Stimulated activated CD4-positive, alpha-beta T cell treated with anti-CD3 and anti-CD28 coated beads, Interleukin-15, amount 100 ng/mL, for 1 hour (primary cell): Measurements from ENCODE around the gene MRPL52.
A peak's percentile ranks its signal among the peaks of the same experiment; 100 is the strongest.
"Not testable (repeated sequence)": the region's sequence is repeated elsewhere in the genome, so short reads cannot be mapped to it uniquely, and the experiment has no call there.

Source experiments
- DNase-seq, 2 donors: peaks; one replicate each; pipeline ENCODE4 v3.0.0-alpha.2; 2020; ENCODE audit warnings: low read depth in 1 of 2, low spot score in 1 of 2

Gene MRPL52

GRCh38 chr14:22829661-22830442, at the start of gene MRPL52:
MRPL52 (plus strand) TSS chr14:22829887; CDS start chr14:22829913, 26 bp downstream.
- DNase-seq, result peak; percentile 76 to 84

DNA sequence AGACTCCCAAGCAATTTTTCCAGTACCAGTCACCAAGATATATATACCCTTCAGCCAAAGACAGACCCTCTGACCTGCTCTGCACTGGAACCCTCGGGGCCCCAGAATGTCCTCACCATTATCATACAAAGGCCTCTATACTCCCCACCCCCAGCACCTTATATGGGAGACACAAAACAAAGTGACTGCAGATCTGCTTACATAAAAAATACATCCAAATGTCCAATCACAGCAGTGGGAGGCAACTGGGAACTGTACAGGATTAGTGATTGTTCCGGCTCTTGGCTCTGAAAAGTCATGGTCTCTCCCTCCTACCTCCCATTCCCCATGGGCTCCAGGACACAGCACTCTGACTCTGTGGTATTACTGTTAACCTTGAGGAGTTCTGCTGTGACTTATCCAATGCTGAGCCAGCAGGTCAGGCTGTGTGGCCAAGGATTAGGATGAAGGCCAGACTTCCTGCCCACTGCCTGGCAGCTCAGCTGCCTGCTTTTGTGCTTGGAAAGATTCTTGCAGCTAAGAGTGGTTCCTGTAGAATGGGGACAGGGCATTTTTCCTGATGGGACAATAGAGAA, 49.5 kb upstream of the MRPL52 start:
- no peak for DNase-seq

- DNase-seq, result no peak
Observed at GRCh38 chr14:22780941-22781300, 48.8 kb upstream of the MRPL52 start.

DNA sequence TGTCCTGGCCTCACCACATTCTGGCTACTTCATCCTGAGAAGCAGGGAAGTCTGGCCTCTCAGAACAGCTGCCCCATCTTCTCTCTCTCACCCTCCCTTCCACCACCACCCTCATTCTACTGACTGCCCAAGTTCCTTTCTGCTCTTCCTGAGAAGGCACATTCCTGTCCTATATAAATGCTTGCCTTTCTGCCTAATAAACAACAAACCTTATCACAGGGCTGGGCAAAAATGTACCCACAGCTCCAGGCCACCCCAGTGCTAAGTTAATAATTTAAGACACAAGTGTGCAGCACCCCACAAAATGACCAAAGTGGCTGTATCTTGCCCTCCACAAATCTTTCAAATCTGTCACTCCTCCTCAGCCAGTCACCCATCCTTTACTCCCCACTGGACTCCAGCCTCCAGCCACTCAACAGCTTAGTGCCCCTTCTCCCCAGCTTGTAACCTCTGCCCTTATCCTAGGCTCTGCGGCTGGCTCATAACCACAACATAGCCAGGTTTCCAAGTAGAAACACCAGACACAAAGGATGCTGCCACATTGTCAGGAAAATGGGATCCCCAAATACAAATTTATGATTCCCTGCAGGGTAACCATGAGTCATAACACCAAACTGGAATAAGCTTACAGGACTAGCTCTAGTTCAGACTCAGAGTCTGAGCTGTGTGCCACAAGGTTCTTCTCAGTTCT, 48.2 kb upstream of the MRPL52 start:
- no peak for DNase-seq

- no peak for DNase-seq
Observed at GRCh38 chr14:22786685-22787084, 43.0 kb upstream of the MRPL52 start.

- no peak for DNase-seq
Observed at GRCh38 chr14:22791301-22791700, 38.4 kb upstream of the MRPL52 start.

GRCh38 chr14:22792158-22792557, 37.5 kb upstream of the MRPL52 start:
- no peak for DNase-seq

DNA sequence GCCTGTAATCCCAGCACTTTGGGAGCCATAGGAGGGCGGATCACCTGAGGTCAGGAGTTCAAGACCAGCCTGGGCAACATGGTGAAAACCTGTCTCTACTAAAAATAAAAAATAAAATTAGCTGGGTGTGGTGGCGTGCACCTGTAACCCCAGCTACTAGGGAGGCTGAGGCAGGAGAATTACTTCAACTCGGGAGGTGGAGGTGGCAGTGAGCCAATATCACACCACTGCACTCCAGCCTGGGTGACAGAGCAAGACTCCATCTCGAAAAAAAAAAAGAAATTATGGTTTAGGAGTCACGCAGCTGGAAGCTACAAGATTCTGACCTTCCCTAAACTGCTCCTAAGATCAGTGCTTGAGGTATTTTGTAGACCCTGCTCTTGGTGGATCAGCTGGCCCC, 36.1 kb upstream of the MRPL52 start:
- not testable (repeated sequence) for DNase-seq

- DNase-seq, result no peak
Observed at GRCh38 chr14:22793976-22794375, 35.7 kb upstream of the MRPL52 start.

- DNase-seq, result no peak
Observed at GRCh38 chr14:22794551-22794951, 35.1 kb upstream of the MRPL52 start.

DNA sequence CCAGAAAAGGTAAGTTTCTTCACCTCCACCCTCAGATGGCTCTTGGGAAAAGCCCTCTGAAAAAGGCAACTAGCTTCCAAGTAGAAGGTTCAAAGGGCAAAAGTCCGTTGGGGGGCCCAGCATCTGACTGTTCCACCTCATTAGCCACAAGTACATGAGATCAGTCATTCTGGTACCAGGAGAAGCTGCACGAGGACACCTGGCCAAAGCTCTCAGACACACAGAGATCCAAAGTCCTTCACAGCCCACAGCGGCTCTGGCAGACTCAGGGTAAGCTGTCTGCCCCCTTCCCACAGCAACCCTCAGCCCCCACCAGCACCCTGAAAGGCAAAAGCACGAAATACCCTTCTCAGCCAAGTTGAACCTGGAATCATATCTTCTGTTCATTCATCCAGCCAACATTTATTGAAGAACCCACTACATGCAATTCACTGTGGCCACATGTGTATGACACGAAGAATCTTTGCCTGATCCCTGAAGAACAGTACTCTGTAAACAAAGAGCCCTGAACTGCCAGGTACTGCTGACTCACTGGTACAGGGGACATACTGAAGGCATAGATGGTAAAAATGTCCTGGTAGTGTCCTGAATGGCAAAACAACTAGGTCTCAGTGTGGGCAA, 33.5 kb upstream of the MRPL52 start:
- DNase-seq, result no peak

- DNase-seq, result no peak
Observed at GRCh38 chr14:22797017-22797917, 32.4 kb upstream of the MRPL52 start.

- DNase-seq, result no peak
Observed at GRCh38 chr14:22798528-22798927, 31.2 kb upstream of the MRPL52 start.

- no peak for DNase-seq
Observed at GRCh38 chr14:22800346-22800745, 29.3 kb upstream of the MRPL52 start.

- no peak for DNase-seq
Observed at GRCh38 chr14:22801716-22802115, 28.0 kb upstream of the MRPL52 start.

GRCh38 chr14:22802860-22803686, 26.6 kb upstream of the MRPL52 start:
- no peak for DNase-seq

DNA sequence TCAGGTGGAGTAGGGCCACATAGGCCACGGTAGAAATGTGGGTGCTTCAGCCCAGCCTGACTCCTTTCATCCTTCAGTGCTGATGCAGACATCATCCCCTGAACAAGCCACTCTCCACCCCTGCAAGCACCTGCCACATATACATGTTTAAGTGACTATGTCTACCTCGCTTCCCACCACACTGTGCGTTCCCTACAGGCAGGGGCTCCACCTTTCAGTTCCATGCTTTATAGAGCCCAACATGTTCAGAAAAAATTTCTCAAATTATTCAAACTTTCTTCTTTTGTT, 26.1 kb upstream of the MRPL52 start:
- DNase-seq, result no peak

DNA sequence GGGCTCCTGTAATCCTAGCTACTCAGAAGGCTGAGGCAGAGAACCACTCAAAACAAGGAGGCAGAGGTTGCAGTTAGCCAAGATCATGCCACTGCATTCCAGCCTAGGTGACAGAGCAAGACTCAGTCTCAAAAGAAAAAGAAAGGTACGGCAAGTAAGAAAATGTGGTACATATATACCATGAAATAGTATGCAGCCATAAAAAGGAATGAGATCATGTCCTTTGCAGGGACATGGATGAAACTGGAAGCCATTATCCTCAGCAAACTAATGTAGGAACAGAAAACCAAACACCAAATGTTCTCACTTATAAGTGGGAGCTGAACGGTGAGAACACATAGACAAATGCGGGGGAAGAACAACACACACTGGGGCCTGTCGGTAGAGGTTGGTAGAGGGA, 24.5 kb upstream of the MRPL52 start:
- DNase-seq, result not testable (repeated sequence)

- no peak for DNase-seq
Observed at GRCh38 chr14:22807432-22808087, 22.1 kb upstream of the MRPL52 start.
